ENCODE results near the gene PREPL. TPM values are rescaled to one million over a fixed set of nuclear protein-coding genes. Genes with fewer than 3 reads are reported as not detected.
A peak's percentile ranks its signal among the peaks of the same experiment; 100 is the strongest.

PREPL gene
- total RNA-seq, 1 donor, result 68.2 TPM

DNA sequence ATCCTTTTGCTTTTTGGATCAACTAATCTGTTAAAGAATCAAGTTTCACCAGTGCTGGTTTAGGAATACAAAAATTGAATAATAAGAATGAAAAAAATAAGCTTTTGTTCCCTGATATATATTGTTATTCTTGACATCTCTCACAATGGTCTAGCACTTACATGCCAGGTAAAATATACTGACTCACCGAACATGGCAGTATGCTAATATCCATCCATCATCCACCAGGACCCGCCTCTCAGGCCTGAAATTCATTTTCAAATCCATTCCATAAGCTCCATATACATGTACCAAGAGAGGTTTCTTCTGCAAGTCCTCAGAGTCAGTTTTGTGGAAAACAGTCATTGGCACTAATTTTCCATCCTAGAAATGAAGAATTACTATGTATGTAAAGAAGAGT lies 32.5 kb downstream of the PREPL start:
- no peak overlapping the region for H3K4me3 ChIP-seq (ENCODE audit: low read depth, low read length)
- TF ChIP-seq, protein P1, sequence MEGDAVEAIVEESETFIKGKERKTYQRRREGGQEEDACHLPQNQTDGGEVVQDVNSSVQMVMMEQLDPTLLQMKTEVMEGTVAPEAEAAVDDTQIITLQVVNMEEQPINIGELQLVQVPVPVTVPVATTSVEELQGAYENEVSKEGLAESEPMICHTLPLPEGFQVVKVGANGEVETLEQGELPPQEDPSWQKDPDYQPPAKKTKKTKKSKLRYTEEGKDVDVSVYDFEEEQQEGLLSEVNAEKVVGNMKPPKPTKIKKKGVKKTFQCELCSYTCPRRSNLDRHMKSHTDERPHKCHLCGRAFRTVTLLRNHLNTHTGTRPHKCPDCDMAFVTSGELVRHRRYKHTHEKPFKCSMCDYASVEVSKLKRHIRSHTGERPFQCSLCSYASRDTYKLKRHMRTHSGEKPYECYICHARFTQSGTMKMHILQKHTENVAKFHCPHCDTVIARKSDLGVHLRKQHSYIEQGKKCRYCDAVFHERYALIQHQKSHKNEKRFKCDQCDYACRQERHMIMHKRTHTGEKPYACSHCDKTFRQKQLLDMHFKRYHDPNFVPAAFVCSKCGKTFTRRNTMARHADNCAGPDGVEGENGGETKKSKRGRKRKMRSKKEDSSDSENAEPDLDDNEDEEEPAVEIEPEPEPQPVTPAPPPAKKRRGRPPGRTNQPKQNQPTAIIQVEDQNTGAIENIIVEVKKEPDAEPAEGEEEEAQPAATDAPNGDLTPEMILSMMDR (IDR thresholded peaks at IDR 0.05; ENCODE audit: insufficient read depth, low read depth, low read length), result no peak
- no peak for DNase-seq (ENCODE audit: low read depth)

DNA sequence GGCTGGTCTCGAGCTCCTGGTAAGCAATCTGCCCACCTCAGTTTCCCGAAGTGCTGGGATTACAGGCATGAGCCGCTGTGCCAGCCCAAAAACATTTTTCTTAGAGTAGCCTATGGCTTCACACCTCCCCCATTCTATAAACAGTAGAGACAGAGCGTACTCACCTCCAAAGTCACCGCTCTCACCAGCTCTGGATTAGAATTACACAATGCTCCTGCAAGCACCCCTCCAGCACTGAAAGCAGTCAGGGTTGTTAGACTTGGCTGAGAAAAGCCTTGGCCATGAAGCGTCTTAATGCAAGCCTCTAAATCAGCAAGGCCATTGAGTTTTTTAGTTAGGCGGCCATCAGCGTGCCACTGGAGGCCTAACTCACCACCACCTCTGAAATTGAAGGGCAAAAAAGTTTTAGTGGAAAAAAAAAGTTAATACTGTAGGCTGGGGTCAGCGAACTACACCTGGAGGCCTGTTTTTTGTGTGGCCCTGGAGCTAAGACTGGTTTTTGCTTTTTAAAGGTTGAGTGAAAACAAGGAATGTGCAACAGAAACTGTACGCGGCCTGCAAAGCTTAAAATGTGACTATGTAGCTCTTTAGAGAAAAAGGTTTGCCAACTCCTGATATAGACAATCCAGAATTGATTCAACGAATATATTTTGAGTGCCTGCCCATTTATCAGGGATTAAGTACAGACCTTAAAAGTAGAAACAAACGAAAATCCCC lies 34.6 kb downstream of the PREPL start:
- TF ChIP-seq, protein P1 (IDR thresholded peaks at IDR 0.05; ENCODE audit: insufficient read depth, low read depth, low read length), result no peak

DNA sequence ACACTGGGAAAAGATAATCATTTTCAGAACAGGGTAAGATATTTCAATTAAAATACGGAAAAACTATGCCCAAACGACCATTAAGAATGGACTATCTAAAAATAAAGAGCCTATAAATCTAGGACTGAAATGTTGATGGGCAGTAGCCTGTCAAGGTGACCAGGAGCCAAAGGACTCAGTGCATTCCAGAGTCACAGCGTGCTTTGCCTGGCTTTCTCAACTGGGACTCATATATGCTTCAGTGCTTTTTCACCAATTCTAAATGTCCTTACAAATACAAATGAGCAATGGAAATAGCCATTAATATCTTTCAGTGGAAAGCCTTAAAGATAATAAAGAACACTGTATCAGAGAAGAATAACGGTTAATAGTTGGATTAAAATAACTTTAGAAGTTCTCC lies 35.4 kb downstream of the PREPL start:
- no peak for DNase-seq (ENCODE audit: low read depth)
- TF ChIP-seq, protein P1 (IDR thresholded peaks at IDR 0.05; ENCODE audit: insufficient read depth, low read depth, low read length), result no peak
- H3K4me3 ChIP-seq (ENCODE audit: low read depth, low read length), result no peak overlapping the region

More for the DNA sequence above, 34.6 kb downstream of the PREPL start:
- no peak overlapping the region for H3K4me3 ChIP-seq (ENCODE audit: low read depth, low read length)
- no peak for DNase-seq (ENCODE audit: low read depth)

DNA sequence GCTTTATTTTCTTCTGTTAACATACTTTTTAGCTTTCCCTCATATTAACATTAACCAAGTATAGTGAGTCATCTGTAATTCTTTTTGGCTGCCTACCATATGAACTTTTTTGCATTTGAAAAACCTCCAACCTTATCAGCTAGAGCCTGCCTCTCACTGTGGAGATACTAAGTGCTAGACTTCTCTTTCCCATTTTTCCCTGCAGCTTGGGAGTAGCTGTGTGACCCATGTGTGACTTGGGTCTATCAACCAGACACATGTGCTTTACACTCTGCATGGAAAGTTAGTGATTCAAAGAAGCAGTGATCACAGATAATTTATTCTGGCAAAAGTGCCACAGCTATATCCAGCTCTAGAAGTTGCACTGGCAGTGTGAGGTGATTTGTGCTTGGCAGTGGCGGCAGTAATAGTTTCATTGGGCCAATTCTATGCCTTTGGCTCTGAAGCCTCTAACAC lies 36.3 kb downstream of the PREPL start:
- TF ChIP-seq, protein P1 (IDR thresholded peaks at IDR 0.05; ENCODE audit: insufficient read depth, low read depth, low read length), result no peak
- DNase-seq (ENCODE audit: low read depth), result peak; percentile 69

DNA sequence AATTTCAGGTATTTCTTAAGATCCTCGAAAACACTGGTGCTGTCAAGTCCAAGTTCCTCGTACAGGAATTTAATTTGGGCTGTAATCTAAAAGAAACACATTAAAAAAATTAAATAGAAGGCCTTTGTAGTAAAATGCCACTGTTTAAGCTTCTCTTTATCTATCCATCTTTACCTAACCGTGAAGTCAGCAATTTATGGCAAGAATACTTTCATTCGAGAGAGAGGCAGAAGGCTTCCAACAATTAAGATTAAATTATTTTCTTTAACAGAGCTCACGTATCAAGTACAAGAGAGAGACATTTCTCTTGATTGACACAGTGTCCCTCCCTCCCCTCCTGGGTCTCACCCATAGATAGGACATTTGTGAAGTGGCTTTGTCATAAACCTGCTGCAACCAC lies 39.9 kb downstream of the PREPL start:
- no peak for DNase-seq (ENCODE audit: low read depth)
- TF ChIP-seq, protein P1 (IDR thresholded peaks at IDR 0.05; ENCODE audit: insufficient read depth, low read depth, low read length), result no peak
- H3K4me3 ChIP-seq (ENCODE audit: low read depth, low read length), result no peak overlapping the region

More for the DNA sequence above, 36.3 kb downstream of the PREPL start:
- H3K4me3 ChIP-seq (ENCODE audit: low read depth, low read length), result no peak overlapping the region

DNA sequence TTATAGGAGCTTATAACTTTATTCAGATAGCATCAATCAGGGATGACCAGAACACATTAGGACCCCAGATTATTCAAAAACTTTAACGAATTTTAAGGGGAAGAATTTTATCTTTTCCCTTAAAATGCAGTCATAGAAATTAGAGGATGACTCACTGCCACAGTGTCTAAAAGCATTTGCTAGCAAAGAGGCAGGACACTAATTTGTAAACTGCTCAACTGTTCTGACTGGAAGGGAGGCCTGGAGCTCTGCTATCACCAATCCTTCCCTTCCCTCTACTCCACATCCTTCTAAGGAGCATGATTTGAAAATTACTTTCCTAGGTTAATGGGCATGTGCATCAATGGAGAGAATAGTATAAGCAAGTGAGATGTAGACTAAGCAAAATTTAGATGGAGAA lies 40.5 kb downstream of the PREPL start:
- TF ChIP-seq, protein P1 (IDR thresholded peaks at IDR 0.05; ENCODE audit: insufficient read depth, low read depth, low read length), result no peak
- no peak for DNase-seq (ENCODE audit: low read depth)
- H3K4me3 ChIP-seq (ENCODE audit: low read depth, low read length), result no peak overlapping the region

DNA sequence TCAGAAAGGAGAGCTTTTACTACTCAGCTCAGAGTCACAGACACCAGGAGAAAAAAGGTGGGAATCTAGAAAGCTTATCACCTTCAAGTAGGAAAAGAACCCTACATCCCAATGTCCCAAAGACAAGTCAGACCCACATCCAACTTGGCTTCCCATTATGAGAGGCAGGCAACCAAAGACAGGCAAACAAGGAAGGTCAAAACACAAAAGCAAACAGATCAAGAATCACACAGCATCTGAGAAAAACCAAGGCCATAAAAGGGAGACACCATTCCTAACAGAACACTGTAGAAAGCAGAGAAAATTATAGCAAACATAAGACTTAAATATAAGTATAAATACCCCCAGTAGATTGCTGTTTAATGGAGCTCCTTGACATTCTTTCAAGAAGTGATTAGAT lies 45.3 kb downstream of the PREPL start:
- no peak overlapping the region for H3K4me3 ChIP-seq (ENCODE audit: low read depth, low read length)
- TF ChIP-seq, protein P1 (IDR thresholded peaks at IDR 0.05; ENCODE audit: insufficient read depth, low read depth, low read length), result no peak
- DNase-seq (ENCODE audit: low read depth), result no peak

Measured in fibroblast of villous mesenchyme (primary cell).